ENCODE data around the gene RAB33B. TPM values are rescaled to one million over a fixed set of nuclear protein-coding genes. Genes with fewer than 3 reads are reported as not detected.
"Not testable (repeated sequence)": the region's sequence is repeated elsewhere in the genome, so short reads cannot be mapped to it uniquely, and the experiment has no call there.

The RAB33B gene
- total RNA-seq, 1 experiment from 2014 or later, result 5.7 TPM

DNA sequence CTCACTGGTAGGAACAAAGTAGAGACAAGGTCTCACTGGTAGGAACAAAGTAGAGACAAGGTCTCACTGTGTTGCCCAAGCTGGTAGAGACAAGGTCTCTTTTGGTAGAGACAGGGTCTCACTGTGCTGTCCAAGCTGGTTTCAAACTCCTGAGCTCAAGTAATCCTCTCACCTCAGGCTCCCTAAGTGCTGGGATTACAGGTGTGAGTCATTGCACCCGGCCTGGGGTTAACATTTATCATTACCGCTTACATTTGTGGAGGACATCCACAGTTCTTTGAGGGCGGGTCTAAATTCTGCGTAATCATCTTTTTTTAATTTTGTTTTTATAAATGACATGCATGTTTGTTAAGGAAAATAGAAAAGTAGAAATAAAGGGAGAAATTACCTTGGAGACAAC lies 12.0 kb downstream of the RAB33B start:
- Mint-ChIP-seq H3K4me1 (peaks cover 5% of the 10 kb centered on the region), H3K27ac (no peak overlapping the region), H3K36me3 (peaks cover 15% of the 10 kb centered on the region; the same call in 1 of the 2 replicates), H3K9me3 (peaks cover 18% of the 10 kb centered on the region), H3K27me3 (ENCODE audit: low read depth) (no peaks in the 10 kb centered on the region), H3K4me3 (no peak overlapping the region)
- no peak for DNase-seq (ENCODE audit: low spot score)
- ChIA-PET POLR2A (no interaction called here), CTCF (interaction anchor here (1.3 kb wide), 2 partner anchors 44 to 99 kb away, joined by 3 to 4 read pairs; no protein-coding TSS in a partner anchor)
- TF ChIP-seq SMAD3 (CRISPR knock-in tag; IDR thresholded peaks at IDR 0.05; ENCODE audit: borderline replicate concordance), result no peak
- no peak for TF ChIP-seq FOXK1 (CRISPR knock-in tag; IDR thresholded peaks at IDR 0.05)
- TF ChIP-seq TCF7 (CRISPR knock-in tag; IDR thresholded peaks at IDR 0.05; ENCODE audit: low read depth), result no peak
- TF ChIP-seq MYBL2 (CRISPR knock-in tag; IDR thresholded peaks at IDR 0.05), result no peak
- TF ChIP-seq ATF3 (CRISPR knock-in tag; conservative IDR thresholded peaks at IDR 0.05), result no peak
- TF ChIP-seq, protein P1, sequence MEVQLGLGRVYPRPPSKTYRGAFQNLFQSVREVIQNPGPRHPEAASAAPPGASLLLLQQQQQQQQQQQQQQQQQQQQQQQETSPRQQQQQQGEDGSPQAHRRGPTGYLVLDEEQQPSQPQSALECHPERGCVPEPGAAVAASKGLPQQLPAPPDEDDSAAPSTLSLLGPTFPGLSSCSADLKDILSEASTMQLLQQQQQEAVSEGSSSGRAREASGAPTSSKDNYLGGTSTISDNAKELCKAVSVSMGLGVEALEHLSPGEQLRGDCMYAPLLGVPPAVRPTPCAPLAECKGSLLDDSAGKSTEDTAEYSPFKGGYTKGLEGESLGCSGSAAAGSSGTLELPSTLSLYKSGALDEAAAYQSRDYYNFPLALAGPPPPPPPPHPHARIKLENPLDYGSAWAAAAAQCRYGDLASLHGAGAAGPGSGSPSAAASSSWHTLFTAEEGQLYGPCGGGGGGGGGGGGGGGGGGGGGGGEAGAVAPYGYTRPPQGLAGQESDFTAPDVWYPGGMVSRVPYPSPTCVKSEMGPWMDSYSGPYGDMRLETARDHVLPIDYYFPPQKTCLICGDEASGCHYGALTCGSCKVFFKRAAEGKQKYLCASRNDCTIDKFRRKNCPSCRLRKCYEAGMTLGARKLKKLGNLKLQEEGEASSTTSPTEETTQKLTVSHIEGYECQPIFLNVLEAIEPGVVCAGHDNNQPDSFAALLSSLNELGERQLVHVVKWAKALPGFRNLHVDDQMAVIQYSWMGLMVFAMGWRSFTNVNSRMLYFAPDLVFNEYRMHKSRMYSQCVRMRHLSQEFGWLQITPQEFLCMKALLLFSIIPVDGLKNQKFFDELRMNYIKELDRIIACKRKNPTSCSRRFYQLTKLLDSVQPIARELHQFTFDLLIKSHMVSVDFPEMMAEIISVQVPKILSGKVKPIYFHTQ (CRISPR knock-in tag; IDR thresholded peaks at IDR 0.05), result no peak
- TF ChIP-seq ZNF232 (CRISPR knock-in tag; IDR thresholded peaks at IDR 0.05), result no peak
- no peak for TF ChIP-seq ATF1 (CRISPR knock-in tag; IDR thresholded peaks at IDR 0.05)
- TF ChIP-seq, protein P2, sequence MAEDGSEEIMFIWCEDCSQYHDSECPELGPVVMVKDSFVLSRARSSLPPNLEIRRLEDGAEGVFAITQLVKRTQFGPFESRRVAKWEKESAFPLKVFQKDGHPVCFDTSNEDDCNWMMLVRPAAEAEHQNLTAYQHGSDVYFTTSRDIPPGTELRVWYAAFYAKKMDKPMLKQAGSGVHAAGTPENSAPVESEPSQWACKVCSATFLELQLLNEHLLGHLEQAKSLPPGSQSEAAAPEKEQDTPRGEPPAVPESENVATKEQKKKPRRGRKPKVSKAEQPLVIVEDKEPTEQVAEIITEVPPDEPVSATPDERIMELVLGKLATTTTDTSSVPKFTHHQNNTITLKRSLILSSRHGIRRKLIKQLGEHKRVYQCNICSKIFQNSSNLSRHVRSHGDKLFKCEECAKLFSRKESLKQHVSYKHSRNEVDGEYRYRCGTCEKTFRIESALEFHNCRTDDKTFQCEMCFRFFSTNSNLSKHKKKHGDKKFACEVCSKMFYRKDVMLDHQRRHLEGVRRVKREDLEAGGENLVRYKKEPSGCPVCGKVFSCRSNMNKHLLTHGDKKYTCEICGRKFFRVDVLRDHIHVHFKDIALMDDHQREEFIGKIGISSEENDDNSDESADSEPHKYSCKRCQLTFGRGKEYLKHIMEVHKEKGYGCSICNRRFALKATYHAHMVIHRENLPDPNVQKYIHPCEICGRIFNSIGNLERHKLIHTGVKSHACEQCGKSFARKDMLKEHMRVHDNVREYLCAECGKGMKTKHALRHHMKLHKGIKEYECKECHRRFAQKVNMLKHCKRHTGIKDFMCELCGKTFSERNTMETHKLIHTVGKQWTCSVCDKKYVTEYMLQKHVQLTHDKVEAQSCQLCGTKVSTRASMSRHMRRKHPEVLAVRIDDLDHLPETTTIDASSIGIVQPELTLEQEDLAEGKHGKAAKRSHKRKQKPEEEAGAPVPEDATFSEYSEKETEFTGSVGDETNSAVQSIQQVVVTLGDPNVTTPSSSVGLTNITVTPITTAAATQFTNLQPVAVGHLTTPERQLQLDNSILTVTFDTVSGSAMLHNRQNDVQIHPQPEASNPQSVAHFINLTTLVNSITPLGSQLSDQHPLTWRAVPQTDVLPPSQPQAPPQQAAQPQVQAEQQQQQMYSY (CRISPR knock-in tag; IDR thresholded peaks at IDR 0.05), result no peak
- TF ChIP-seq ZNF263 (CRISPR knock-in tag; IDR thresholded peaks at IDR 0.05; ENCODE audit: low read depth), result no peak
- no peak for TF ChIP-seq GTF2I (CRISPR knock-in tag; conservative IDR thresholded peaks at IDR 0.05)
- TF ChIP-seq SOX15 (CRISPR knock-in tag; IDR thresholded peaks at IDR 0.05), result no peak
- TF ChIP-seq ZNF396 (CRISPR knock-in tag; IDR thresholded peaks at IDR 0.05; ENCODE audit: borderline replicate concordance), result no peak
- TF ChIP-seq ZNF121 (CRISPR knock-in tag; IDR thresholded peaks at IDR 0.05), result no peak
- TF ChIP-seq ZNF138 (CRISPR knock-in tag; conservative IDR thresholded peaks at IDR 0.05), result no peak
- no peak for TF ChIP-seq ZNF532 (CRISPR knock-in tag; IDR thresholded peaks at IDR 0.05; ENCODE audit: borderline replicate concordance)
- no peak for ATAC-seq

- not testable (repeated sequence) for H3K27me3 Mint-ChIP-seq (ENCODE audit: low read depth); ATAC-seq
- peaks cover 35% of the 10 kb centered on the region for H3K36me3 Mint-ChIP-seq
These were observed 14.8 kb downstream of the RAB33B start for GRCh38 chr4:139468756-139469155.

More at GRCh38 chr4:139468756-139469155, 14.8 kb downstream of the RAB33B start:
- DNase-seq (ENCODE audit: low spot score); H3K4me3 Mint-ChIP-seq; H3K27ac Mint-ChIP-seq; POLR2A ChIA-PET; CTCF ChIA-PET; H3K4me1 Mint-ChIP-seq: not testable (repeated sequence)
- H3K9me3 Mint-ChIP-seq, result peaks cover 41% of the 10 kb centered on the region
